CD4-positive, alpha-beta T cell treated with Interleukin-10 for 1 hour (primary cell): ENCODE data around the gene TRAFD1.
A peak's percentile ranks its signal among the peaks of the same experiment; 100 is the strongest.

Experiments used
- DNase-seq: peaks from one replicate; pipeline ENCODE4 v3.0.0-alpha.2; 2020

TRAFD1 gene

DNA sequence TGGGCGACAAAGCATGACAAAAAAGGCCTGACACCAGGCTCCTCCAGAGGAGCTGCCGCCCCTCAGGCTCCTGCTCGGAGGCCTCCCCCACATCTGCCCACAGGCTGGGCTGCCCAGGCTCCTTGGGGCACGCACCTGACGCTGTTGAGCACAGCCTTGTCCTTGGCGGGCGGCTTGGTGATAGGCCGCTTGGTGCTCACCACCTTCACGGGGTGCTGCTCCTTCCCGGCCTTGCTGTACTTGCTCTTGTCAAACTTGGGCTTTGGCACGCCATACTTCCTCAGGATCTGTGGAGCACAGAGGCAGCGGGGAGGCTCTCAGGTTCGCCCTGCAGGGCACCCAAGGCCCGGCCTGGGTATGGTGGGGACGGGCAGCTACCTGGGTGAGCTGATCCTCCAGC, 53.4 kb downstream of the TRAFD1 start:
- DNase-seq: no peak

DNA sequence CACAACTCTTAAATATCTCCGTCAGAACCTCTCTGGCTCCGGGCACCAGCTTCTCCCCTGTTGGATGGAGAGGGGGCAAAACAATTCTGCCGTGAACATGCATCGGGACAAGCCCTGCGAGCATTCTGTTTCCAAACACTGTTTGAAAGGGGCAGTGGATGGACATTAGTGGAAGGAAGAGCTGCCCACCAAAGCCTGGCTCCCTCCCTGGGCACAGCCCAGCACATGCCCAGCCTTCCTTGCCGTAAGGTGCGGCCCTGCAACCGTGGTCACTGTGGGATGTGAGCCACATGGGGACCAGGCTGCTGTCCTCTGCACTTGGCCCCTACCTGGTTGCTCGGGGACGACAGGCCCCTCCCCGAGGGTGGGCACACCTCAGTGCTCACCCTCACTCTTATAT, 54.0 kb downstream of the TRAFD1 start:
- DNase-seq: no peak

DNA sequence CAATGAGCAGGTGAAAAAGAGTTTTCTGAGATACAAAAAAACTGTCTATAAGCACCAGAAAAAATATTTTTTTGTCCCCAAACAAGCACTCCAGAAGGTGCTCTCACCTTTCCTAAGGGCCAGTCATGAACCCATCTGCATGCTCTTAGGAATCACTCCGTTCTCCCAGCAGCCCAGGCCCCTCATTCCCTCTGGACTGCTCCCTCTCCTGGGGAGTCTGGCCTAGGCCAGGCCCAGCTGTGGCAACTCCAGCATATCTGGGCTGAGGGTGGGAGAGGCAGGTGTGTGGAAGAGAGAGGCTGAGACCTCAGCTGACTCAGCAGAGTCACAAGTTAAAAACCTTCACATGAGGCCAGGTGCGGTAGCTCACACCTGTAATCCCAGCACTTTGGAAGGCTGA, 54.6 kb downstream of the TRAFD1 start:
- no peak for DNase-seq

DNA sequence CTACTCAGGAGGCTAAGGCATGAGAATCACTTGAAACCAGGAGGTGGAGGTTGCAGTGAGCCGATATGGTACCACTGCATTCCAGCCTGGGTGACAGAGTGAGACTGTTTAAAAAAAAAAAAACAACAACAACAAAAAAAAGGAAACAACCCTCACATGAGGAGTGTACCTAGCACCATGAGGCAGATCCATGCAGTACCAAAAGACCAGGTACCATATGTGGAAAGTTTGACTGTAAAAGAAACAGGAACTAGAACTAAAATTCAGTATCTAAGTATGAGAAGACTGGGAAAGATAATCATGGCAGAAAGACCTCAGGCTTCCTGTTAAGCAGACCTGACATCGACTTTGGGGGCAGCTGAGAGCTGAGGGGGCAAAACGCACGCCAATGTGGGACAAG, 55.1 kb downstream of the TRAFD1 start:
- no peak for DNase-seq

DNA sequence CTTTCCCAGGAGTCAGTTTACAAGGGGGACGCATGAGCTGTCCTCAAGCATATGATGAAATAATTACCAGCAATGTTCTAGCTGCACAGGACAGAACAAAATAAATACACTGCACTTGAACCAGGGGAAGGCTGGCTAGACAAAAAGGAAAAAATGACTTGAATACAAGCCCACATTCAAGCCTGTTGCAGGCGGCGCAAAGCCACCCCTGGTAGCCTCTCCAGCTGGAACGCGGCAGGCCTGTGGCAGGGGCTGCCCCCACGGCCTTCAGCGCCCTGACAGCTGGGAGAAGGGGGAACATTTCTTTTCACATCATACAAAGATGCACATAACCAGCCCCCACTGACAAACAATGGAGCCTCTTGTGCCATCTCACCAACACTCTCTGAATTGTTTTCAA, 57.1 kb downstream of the TRAFD1 start:
- DNase-seq: no peak

DNA sequence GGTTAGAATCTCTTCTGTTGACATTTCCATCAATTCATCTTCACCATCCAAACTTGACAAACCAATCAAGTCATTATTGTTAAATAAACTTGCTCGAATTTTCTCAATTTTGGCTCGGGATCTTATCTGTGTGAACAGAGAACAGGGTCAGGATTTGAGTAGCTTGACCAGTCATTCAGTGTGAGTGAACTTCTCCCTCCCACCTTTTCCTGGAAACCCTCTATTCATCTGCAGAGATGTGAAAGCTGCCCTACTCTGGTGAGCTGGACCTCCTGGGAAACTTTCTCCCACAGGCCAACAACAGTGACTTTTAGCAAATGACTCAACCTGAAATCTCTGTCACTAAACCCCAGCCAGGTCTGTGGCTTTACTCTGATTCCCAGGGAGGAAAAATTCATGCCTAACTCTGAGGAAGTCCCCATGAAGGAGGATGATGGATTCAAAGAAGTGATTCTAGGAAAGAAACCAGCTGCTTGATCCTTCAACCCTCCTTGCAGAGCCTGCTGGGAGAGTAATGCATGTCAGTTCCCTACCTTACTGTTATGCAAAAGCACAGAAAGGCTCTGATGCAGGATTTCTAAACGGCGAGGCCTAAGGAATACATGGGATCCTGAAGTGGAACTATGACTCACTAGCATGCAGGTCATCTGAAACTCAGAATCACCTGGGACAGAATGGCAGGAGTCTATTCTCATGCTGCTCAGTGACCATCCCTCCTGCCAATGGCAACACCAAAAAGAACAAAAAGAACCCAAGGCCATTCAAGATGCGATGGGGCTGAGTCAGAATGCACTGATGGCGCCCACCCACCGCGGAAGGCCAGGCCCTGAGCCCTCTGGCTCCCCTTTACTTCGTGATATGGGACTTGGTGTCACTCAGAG, 58.0 kb downstream of the TRAFD1 start:
- DNase-seq: no peak

DNA sequence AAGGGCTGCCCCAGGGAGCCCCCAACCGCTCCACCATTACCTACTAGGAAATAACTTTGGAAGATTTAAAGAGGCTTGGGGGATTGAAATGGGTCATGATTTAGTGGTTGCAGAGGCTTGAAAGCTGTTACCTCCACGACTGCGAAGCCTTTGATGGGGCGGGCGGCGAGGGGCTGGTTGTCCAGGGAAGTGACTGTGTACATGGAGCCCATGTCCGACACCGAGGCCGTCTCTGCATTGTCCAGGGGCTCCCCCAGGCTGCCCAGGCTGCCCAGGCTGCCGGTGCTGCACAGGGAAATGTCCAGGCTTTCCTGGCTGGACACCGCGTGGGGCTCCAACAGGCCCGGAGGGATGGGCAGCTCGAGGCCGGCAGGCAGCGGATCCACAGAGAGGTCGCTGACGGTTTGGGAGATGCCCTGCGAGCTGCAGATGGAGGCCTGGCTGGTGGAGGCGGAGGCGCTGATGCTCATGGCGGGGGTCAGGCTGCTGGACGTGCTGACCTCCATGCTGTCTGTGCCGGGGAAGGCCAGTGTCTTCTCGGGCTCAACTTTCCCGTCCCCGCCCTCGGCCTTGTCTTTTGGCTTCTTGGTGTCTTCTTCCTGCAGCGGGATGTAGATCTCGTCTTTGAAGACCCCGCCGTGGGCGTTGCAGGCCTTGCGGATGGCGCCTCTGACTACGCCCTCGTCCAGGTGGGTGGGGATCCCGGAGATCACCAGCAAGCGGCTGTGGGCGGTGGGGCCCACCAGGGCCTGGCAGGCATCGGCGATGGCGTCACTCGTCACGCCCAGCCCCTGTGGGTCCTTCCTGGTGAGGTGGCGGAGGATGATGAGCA, 58.9 kb downstream of the TRAFD1 start:
- no peak for DNase-seq

DNA sequence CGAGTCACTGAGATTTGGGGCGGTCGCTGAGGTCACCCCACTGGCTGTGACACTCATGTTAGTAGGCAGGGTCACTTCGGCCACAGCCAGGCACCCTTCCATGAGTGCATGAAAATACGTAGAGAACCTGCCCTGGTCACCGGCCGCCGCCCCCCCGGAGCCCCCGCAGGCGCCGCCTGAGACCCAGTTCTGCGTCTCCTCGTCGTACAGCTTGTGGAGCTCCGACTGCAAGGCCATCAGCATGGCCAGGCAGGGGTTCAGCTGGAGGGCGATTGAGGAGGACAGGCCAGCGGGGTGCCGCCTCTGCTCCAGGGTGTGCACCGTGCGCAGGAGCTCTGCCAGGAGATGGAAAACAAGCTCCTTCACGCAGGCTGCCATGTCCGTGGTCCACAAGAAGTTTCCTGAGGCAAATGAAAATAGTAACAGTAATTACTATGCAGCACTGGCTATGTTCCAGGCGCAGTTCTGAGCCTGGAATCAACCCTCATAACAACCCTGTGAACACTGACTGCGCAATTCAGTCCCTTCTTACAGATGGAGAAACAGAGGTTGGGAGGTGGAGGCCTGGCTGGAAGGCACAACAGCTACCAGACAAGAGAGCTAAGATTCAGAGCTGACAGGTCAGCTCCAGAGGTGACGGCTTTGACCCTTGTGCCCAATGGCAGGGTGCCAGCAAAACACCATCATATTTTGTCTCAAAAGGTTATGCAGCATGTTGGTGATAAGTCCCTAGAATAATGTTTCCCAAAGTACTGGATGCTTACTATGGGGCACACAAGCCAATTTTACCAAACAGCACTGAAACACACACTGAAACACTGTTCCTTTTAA, 59.9 kb downstream of the TRAFD1 start:
- no peak for DNase-seq

DNA sequence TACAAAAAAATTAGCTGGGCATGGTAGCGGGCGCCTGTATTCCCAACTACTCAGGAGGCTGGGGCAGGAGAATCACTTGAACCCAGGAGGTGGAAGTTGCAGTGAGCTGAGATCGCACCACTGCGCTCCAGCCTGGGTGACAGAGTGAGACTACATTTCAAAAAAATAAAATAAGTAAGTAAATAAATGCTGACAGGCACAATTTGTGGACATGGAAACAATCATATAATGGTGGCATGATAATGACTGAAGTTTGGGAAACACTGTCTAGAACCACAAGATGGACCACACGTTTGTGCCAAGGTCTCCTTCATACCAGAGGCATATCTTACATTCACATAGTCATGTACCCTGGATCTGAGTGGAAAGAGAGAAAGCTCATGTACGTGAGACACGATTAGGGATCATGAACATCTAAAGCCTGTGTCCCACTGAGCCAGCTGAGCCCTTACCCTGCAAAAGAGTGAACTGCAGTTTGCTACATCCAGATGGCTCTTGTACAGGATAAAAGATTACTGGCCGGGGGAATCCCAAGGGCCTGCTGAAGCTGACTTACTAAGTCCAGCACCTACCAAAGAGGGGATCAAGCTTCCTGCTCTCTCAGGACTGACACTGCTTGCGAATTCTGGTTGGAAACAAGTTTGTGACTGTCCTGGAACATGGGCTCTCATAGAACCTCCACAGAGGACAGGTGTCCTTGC, 62.9 kb downstream of the TRAFD1 start:
- DNase-seq: no peak

DNA sequence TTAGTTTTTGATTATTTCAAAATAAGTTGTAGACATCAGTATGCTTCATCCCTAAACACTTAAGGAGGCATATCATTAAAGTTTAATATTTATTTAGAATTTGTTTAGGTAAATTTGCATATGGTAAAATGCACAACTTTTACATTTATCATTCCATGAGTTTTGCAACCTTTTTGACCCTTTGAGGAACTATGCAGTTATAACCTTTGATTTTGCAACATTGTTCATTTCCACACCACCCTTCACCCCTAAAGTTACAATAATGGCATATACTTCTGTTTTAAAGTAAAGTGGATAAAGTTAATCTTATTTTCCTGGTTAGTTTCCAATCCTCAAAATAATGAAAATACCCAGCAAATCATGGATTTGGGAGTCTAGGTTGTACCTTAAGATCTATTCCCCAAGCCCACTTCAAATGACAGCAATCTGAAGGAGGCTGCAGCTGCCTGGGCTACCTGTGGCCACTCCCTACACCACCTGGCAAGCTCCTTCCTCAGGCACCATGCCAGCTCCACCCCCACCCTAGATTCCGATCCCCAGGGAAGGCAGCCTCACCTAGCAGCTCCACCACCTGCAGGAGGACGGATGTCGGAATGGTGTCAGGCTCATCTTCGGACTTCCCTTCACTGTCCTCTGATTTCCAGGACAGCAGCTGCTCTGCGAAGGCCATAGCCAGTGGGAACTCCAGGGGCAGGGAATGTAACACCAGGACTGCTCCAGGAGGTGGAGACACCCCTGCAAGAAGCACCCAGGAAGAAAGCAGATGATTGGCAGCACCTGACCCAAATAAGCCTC, 65.1 kb downstream of the TRAFD1 start:
- no peak for DNase-seq

DNA sequence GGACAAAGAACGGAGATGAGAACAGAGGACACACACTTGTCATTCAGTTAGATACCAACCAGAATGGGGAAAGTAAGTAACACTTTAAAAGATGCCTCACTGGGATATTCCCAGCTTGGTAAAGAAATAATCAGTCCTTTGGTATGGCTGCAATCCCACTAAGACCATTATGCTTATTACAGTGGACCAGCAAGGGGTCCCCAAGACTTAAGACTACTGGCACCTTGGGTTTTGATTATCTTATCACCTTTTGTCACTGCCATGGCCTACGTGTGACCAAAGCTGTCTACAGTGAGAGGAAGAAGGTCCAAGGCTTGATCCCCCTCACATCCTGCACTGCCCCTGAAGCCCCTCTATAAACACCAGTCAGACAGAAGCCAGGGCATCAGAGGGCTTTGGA, 65.8 kb downstream of the TRAFD1 start:
- DNase-seq: no peak

DNA sequence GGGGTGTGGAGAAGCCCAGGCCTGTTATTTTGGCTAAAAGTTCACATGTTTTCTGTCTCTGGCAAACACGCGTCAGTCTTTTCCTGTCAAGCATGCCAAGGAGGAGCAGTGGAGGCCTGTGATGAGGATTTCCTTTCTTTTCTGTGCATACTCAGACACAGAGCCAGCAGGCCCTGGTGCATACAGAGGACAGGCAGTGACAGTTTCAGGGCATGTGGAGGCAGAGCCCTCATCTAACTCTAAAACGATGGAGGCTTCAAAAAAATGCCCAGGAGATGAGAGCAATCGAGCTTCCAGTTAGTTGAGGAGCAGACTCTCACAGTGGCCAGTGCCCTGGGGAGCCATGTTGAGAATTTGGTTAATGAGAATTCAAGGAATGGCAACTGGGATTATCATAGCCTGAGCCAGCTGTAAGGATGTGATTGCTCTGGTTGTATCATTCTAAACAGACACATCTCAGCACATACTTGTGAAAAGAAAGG, 66.5 kb downstream of the TRAFD1 start:
- DNase-seq: no peak

DNA sequence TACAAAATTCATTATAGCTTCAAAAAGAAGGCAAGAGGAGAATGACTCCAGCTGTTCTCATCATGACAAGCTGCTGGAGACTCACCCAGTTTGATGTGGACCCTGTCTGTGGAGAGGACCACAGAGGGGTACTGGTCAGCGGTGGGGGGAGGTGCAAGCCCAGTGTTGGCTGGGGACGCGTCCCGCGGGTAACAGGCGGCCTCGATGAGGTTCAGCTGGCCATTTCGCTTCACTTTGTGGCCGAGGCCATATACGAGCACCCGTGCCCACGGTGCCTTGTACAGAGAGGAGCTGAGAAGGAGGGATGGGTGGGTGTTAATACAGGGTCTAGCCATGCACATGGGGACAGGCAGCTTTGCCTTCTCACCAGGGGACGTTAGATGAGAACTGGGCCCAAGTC, 67.1 kb downstream of the TRAFD1 start:
- DNase-seq: no peak

DNA sequence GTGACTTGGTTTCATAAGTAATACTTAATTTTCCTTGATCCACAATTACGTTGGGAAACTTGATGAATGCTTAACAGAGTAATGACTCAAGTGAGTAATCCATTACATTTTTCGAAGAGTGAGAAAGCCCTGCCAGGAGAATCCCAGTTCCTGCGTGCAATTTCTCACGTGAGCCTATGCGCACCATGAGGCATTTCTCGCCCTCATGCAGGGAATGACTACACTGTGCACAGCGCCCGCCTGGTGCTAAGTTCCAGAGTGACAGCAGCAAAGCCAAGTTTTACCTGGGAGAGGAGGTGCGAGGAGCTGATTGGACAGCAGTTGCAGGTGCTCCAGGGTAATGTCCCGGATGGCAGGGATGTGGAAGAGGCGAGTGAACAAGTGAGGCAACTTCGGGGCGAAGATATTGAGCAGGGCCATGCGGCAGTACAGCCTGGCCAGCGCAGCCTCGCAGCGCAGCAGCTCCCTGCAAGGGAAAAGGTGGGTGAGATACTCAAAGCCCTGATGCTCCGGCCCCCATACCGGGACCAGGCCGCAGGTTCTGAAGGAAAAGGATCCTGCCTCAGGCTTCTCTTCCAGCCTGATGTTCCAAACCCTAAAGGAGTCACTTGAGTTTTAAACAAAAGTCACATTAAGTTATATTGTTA, 69.4 kb downstream of the TRAFD1 start:
- no peak for DNase-seq

DNA sequence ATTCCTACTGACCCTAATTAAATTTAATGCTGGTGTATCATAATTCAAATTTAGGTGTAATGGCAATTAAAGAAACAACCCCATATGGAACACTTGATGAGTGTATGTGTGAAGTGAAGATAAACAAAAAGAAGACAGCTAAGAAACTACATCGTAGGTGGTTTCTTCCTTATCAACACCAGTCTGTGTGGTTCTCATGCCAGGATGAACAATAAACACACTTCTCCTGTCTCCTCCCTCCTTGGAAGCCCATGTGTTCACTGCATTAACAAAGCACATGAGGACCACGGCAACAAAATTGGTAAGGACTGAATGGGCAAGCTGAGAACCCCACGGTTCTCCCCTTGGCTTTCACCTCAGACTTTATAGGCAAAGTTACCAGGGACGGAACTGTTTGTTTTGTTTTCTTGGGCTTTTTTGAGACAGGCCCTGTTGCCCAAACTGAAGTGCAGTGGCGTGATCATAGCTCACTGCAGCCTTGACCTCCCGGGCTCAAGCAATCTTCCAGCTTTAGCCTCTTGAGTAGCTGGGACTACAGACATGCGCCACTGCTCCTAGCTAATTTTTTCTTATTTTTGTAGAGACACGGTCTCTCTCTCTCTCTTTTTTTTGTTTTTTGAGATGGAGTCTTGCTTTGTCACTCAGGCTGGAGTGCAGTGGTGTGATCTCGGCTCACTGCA, 71.0 kb downstream of the TRAFD1 start:
- DNase-seq: no peak

DNA sequence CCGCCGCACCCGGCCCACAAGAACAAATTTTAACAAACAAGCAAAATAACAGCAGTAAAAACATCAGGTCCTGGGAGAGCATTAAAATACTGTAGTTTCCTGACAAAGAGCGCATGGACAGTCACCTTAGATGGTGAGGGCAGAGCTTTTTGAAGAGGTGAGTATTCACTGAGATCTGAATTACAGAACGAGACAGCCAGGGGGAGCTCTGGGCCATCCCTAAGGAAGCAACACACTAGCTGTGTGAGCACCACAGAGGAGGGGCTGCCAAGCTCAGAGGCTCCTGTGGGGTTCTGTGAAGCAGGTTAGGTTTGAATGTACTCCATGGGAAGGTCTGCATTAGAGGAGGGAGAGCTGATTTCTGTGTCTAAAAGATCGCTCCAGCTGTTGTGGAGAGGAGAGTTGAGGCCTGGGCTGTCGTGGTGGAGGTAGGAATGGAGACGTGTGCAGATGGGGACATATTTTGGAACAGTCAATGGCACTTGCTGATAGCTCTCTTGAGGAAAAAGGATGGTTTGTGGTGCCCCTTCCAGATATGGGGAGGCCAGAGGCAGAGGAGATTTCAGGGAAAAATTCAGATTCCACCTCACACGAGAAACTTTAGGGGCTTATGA, 72.9 kb downstream of the TRAFD1 start:
- DNase-seq: peak; percentile 50

DNA sequence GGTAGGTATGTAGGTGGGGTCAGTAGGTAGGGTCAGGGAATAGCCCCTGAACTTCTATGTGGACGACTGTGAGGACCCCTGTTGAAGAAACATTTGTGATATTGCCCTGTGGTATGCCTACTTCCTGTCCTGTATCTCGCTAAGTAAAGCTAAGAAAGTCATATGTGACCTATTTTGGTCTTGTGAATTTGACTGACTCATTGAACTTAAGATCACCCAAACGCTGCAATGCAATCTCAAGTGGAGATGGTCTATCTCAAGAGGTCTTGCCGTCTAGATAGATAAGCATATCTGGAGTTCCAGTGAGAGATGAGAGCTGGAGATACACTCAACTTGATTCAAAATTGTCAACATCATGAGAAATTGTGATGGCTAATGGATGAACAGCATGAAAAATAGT, 73.8 kb downstream of the TRAFD1 start:
- DNase-seq: no peak
